SKM-1 (cell line): ENCODE results near the gene PPP1R16B.
A peak's percentile ranks its signal among the peaks of the same experiment; 100 is the strongest.

Experiments used
- DNase-seq: peaks from one replicate; lab custom pipeline; 2025; ENCODE audit not compliant: unreplicated experiment; lab: John Stamatoyannopoulos, UW

PPP1R16B gene

DNA sequence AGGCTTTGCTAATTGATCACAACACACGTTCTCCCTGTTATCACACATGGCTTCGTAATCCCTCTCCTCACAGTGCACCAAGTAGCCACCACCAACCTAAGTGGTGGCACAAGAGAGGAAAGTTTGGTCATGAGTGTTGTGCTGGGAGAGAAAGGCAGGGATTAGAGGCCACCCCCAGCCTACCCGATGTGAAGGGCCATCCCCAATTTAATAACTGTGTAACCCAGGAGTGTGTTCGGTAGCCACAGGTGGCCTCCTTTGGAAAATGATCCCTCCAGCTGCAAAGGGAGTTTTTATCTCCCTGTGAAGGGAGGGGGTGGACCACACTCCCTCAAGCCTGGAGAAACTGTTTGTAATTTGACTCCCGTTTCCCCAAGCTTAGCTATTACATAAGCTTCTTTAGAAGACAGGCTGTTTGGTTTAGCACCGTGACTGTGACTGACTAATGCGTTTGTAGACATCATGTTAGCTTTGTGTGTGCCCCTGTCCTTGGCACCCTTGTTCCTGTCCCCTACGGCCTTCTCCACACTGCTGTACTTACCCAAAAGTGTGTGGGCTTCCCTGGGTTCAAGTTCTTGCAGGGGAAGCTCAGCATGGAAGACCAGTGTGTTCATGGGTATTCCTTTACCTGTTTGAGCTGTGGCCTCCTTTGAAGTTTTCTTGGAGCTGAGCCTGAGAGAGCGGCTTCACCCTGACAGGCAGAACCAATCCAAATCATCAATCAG is 20.6 kb downstream of the PPP1R16B start:
- peak; percentile 57 for DNase-seq

DNA sequence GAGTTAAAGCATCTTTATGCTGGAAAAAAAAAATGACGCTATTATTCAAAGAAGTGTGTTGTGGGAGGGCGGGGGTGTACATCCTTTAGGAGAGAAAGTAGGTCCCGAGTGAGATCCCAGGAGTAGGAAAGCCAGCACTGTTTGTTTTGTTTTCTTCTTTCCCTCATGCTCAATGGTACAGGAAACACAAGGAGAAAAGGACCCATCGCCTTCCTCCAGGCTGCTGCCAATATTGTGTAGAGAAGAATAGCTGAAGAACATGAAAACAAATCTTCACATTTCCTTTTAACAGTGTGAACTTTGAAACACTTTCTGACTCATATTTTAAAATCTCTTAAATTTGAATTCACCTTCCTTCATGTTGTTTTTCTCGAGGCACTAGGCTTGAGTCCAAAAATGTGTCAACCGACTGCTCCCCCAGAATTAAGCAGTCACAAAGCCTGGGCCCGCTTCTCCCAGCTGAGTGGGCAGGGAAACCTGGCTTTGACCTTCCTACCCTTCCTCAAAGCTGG is 22.3 kb downstream of the PPP1R16B start:
- no peak for DNase-seq

DNA sequence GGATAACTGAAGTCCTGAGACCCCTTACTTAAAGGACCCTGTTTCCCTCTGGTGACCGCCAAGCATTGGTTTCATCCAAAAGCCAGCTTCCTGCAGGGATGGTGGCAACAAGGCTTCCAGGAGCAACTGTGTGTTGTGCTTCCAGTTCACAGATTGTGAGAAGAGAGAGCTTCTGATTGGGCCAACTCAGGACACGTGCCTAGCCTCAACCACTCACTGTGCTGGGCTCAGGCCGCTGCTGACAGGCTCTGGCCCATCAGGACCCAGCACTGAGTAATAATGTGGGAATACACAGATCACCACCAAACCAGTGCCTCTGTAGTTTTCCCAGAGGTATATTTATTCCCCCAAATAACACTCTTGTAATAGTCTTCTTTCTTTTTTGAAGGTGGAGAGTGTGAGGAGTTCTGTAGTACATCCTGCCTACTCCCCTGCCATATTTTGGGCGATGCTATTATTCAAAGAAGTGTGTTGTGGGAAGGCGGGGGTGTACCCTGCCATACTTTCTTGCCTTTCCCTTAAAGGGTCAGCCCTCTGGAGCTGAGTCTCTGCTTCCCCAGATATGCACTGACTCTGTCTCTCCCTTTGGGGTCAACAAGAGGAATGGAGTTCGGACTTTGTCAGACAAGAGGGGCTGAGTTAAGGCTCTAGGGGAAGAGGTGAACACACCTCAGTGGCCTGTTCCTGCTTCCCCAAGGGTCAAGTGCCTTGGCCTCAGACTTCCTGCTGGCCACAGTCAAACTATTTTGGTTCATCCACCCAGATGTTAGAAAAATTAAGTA is 23.2 kb downstream of the PPP1R16B start:
- DNase-seq = no peak

DNA sequence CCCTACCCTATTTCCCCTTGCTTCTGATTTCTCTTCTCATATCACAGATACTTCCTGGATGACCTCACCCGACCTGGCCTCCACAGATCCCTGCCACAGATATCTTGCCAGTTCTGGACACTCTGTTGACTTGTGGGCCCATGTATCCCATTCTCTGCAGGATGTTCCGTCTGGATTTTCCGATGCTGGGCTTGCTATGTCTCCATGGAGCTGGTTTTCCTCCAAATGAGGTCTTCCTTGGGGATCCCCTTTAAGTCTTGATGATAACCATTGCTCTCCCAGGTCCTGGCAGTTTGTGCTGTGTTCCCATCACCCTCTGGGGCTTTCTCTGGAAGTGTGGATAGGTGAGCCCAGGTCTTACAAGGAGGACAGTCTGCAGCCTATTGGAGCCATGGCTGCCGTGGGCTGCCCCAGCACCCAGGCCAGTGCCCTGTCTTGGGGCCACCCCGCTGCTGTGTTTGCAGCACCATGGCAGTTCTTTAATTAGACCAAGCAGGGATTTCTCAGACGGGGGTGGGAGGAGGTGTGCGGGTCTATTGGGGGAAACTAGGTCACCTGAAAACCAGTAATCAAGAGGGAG is 23.9 kb downstream of the PPP1R16B start:
- DNase-seq = no peak

DNA sequence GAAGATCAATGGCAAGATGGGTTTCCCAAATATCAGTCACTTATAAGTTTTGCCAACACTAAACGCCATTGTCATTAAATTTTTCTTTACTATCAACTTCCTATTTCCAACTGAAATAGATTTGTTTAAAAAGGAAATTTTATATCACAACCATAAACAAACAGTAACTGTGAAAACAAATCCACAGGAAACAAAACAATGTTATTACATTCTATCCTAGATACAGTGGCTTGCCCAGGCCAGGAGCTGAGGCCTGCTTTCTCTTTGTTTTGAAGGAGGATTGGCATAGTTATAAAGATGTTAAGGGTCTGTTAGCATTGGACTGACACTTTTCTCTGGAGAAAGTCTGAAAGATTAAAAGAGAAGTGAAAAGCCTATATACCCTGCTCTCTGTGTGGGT is 24.9 kb downstream of the PPP1R16B start:
- DNase-seq = no peak

DNA sequence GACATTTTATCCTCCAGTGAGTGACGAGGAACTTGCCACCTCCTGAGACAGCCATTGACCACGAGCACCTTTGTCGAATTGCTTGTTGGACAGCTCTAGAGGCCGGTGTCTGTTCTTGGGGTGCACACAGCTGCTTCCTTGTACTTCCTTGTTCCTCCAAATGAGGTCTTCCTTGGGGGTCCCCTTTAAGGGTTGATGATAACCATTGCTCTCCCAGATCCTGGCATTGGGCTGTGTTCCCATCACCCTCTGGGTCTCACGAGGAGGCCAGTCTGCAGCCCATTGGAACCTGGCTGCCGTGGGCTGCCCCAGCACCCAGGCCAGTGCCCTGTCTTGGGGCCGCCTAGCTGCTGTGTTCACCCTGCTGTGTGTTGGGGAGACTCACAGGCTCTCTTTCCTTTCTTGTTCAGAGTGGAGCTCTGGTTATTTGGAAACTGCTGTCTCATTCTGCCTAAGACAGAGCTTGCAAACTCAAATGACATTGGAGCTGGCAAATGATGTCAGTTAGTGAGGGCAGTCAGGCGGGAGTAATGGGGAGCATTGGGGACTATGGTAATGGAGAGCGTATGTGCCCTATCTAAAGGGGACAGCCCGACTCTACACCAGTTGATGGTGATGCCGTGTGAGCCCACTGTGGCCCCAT is 25.7 kb downstream of the PPP1R16B start:
- DNase-seq = no peak

DNA sequence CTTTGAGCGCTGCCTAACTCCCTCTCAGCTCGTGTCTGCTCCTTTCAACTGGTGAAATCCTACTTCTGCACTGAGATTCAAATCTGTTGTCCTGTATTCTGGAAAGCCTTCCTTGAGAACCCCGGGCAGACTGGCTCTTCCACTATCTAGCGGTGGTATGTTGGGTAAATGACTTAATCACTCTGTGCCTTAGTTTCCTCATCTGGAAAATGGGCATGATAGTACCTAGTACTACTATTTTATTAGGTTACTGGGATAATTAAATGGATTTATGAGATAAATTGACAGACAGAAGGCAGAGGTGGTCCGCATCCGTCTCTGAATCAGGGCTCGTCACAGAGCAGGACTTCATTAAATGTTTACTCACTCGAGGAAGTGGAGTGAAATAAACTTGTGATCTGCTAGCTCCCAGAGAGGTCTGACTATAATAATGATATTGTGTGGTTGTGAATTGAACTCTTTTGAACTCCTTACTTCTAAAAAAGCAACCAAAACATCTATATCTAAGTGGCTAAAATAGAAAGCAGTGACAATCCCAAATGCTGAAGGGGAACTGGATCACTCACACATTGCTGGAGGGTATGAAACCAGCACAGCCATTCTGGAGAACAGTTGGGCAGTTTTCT is 26.6 kb downstream of the PPP1R16B start:
- no peak for DNase-seq

DNA sequence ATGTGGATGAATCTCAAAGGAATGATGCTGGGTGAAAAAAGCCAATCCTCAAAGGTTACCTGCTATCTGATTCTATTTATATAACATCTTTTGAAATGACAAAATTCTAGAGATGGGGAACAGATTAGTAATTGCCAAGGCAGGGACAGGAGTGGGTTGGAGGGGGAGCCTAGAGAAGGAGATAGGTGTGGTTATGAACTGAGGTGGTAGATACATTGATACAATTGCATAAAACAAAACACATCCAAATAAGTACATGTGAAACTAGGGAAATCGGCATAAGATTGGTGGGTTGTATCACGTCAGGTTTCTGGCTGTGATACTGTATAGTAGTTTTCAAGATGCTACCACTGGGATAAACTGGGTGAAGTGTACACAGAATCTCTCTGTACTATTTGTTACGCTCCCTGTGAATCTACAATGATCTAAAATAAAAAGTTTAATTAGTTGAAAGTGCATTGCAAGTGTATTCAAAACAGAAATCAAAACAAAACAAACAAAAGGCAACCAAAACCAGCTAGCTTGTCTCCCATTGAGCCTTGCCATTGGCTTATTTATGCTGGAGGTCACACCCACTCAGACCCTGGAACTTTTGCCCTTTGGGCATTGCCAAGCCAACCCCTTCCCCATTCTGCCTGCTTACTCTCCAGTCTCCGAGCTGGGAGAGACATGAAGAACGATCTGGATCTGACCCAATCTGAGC is 27.8 kb downstream of the PPP1R16B start:
- no peak for DNase-seq

DNA sequence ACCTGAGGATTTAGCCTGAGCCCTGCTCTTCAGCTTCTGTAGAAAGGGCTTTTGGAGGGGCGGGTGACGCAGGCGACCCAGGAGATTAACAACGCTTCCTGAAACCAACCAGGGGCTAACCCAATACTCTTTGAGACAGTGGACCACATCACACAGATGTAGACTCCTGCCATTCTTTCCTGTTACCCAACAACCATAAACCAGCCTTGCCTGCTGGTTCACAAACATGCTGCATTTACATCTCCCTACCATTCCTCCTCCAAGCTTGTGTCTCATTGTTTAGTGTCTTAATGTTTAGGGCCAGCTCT is 28.3 kb downstream of the PPP1R16B start:
- DNase-seq = no peak

DNA sequence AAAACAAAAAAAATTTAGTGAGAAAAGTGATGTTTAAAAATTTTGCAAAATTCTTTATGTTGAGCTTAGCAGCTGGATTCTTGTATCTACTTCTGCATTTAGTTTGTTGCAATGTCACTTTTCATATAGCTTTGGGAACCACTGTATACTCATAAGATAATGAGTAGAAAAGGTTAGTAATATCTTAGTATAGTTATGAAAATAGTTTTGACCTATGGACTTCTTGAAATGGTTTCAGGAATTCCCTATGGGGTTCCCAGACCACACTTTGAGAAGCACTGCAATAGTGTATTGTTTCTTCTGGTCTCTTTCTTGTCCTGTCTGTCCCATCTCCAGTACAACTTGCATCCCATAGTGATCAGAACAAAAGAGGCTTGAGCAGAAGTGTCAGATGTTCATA is 29.4 kb downstream of the PPP1R16B start:
- DNase-seq = no peak

DNA sequence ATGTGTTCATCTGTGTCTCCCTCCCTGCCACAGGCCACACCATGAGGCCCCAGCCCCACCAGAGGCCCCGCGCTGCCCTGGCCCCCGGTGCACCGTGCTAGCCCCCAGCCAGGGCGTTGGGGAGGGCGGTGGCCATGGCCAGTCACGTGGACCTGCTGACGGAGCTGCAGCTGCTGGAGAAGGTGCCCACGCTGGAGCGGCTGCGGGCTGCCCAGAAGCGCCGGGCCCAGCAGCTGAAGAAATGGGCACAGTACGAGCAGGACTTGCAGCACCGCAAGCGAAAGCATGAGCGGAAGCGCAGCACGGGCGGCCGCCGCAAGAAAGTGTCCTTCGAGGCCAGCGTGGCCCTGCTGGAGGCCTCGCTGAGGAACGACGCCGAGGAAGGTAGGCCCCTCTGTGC is 30.3 kb downstream of the PPP1R16B start:
- DNase-seq = no peak

DNA sequence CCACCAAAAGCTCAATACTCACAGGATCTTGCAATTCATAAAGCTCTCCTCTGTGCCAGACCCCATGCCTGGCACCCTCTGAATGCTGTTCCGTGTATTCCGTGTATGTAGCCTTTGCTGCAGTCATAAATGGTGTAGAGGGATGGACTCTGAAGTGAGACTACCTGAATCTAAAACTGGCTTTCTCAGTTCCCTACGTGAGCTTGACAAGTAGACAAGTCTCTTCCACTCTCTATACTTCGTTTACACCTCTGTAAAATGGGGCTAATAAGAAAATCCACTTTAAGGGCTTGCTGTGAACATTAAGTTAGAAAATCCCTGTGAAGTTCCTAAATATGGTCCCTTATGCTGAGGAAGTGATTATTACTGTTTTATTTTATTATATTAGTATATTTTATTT is 31.5 kb downstream of the PPP1R16B start:
- DNase-seq = no peak

DNA sequence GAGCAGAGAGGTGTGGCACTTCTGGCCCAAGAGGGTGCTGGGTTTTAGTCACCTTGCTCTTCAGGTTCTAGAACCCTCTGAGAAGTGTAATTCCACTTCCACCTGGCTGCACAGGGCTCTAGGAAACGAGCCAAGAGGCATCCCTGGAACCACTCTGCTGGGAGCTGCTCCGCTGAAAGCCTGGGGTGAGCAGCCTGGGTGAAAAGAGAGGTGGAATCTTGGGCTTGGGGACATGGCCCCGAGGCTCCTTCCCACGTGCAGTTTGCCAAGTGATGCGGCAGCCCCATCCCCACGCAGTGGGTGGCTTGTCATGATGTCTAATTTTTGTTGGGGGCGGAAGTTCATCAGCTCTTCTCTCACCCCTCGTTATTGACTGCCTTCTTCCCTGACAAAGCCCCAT is 32.8 kb downstream of the PPP1R16B start:
- DNase-seq = no peak

DNA sequence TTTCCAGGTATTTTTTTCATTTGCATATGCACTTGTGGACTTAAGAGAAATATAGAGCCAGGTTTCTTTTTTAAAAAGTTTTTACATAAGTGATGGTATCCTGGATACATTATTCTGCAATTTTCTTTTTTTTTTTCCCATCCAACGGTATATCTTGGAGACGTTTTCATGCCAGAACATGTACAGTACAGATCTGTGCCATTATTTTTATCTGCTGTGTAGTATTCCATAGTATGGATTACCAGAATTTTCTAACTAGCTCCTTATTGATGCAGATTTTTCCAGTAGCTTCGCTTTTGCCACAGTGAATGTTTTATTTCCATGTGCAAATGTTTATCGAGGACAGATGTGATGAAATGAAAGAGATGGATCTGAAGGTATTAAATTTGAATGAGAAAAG is 34.1 kb downstream of the PPP1R16B start:
- DNase-seq = no peak

DNA sequence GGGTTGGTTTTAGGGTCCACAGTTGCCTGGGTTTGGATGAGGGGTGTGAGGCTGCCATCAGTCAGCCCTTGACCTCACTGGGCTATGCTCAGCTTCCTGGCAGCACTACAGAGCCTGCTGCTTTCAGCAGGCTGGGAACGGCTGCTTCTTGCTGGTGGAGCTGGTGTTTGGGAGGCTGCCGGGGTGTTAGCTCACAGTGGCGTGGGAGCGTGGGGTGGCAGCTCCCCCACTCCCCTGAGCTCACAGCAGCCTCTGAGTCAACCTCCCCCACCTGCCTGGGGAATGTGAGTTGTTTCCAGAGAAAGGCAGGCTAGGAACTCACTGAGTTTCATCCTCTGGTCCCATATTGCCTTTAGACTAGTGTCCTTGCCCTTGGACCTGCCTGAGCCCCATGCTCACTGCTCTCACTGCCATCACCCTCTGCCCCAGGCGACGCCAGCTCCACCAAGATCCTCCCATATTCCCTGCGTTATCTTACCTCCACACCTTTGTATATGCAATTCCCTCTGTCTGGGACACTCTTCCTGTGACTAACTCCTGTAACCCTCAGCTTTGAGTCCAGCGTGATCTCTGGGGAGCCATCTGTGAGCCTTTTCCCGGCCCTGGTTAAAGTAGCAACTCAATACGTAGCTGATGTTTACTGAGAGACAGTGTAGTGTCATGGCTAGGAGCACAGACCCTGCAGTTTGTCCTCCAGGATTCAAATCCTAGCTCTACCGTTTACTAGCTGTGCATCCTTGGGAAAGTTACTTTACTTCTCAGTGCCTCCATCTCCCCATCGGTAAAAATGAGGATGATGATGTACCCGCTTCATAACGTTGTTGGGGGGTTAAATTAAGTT is 34.8 kb downstream of the PPP1R16B start:
- DNase-seq = no peak

DNA sequence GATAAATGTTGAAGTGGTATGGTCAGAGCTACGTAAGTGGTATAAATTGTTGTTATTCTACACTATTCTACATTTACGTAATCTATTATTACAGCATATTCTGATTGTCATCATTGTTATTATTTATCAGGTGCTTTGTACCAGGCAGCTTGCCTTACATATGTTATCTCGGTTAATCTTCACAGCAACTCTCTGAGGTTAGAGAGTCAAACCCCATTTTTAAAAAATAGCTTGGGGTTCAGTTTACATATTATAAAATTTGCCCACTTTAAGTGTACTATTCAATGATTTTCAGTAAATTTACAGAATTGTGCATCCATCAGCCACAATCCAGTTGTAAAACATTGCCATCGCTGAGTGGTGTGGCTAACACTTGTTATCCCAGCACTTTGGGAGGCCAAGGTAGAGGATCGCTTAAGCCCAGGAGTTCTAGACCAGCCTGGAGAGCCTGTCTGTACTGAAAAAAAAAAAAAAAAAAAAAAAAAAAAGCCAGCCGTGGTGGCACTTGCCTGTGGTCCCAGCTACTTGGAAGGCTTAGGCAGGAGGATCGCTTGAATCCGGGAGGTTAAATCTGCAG is 35.5 kb downstream of the PPP1R16B start:
- DNase-seq = no peak

DNA sequence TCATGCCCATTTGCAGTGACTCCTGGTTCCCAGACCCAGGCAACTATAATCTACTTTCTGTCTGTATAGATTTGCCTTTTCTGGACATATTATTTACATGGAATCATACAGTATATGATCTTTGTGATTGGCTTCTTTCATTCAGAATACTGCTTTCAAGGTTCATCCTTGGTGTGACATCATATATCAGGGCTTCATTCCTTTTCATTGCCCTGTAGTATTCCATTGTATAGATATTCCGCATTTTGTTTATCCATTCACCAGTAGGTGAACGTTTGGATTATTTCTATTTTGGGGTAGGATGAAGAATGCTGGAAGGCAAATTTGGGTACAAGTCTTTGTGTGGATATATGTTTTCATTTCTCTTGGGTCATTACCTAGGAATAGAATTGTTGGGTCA is 36.1 kb downstream of the PPP1R16B start:
- no peak for DNase-seq

DNA sequence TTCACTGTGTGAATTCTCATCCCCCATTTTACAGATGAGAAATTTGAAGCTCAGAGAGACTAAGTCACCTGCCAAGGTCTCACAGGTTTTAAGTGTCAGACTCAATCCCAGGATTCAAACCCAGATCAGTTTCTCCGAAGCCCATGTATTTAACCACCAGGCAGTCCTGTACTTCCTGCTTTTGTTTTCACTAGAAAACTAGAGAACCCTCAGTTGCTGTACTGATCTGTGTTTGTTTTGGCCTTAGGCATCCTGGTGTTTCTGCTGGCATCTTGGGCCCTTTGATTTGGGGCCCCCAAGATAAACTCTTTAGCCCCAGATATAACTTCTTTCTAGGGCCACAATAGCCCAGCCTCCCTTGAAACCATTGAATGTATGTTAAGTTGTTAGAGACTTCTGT is 36.5 kb downstream of the PPP1R16B start:
- no peak for DNase-seq

DNA sequence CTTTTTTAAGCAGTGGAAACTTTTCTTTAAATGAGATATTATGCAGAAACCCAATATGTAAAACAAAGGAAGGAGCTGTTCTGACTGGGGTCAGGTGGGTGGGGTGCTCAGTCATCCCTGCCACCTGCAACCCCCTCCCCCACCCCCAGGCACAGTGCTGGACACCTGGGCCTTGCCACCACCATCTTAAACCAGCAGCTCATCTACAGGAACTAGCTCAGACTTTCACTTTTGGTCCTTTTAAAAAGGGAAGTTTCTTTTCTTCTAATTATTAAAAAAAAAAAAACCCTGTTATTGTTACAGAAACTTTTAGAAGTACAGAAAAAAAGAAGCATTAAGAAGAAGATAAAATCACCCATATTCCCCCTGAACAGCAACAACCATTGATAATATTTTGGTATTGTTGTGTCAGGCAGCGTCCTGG is 37.1 kb downstream of the PPP1R16B start:
- DNase-seq = no peak
